Measurements from ENCODE around the gene SLC38A11.

SLC38A11 gene

GRCh38 chr2:164913011-164913410 lies 42.3 kb downstream of the SLC38A11 start:
- TF ChIP-seq CTCF (IDR thresholded peaks at IDR 0.05; ENCODE audit: extremely low read depth, insufficient read depth, missing control alignments): no peak
- DNase-seq (ENCODE audit: low spot score): no peak
- in situ Hi-C loops (cut with MboI; ENCODE audit: low pct_unique_long_range_greater_than_20kb, low sequenced_read_pairs, unreplicated experiment): loop anchor here (25.0 kb wide), 1 partner anchor 176 kb away; no protein-coding TSS in a partner anchor

- in situ Hi-C loops (cut with MboI; ENCODE audit: low pct_unique_long_range_greater_than_20kb, low sequenced_read_pairs, unreplicated experiment): loop anchor here (25.0 kb wide), 1 partner anchor 175 kb away; no protein-coding TSS in a partner anchor
- TF ChIP-seq CTCF (IDR thresholded peaks at IDR 0.05; ENCODE audit: extremely low read depth, insufficient read depth, missing control alignments): no peak
- DNase-seq (ENCODE audit: low spot score): no peak
These were observed 43.5 kb downstream of the SLC38A11 start for GRCh38 chr2:164911832-164912231.

GRCh38 chr2:164910101-164910899 lies 45.0 kb downstream of the SLC38A11 start:
- DNase-seq (ENCODE audit: low spot score): no peak
- in situ Hi-C loops (cut with MboI; ENCODE audit: low pct_unique_long_range_greater_than_20kb, low sequenced_read_pairs, unreplicated experiment): loop anchor here (25.0 kb wide), 1 partner anchor 173 kb away; no protein-coding TSS in a partner anchor
- no peak for TF ChIP-seq CTCF (IDR thresholded peaks at IDR 0.05; ENCODE audit: extremely low read depth, insufficient read depth, missing control alignments)

GRCh38 chr2:164906947-164907346 lies 48.4 kb downstream of the SLC38A11 start:
- TF ChIP-seq CTCF (IDR thresholded peaks at IDR 0.05; ENCODE audit: extremely low read depth, insufficient read depth, missing control alignments): no peak
- in situ Hi-C loops (cut with MboI; ENCODE audit: low pct_unique_long_range_greater_than_20kb, low sequenced_read_pairs, unreplicated experiment): loop anchor here (25.0 kb wide), 1 partner anchor 170 kb away; no protein-coding TSS in a partner anchor
- DNase-seq (ENCODE audit: low spot score): no peak

GRCh38 chr2:164905307-164905706 lies 50.0 kb downstream of the SLC38A11 start:
- no peak for TF ChIP-seq CTCF (IDR thresholded peaks at IDR 0.05; ENCODE audit: extremely low read depth, insufficient read depth, missing control alignments)
- DNase-seq (ENCODE audit: low spot score): no peak
- in situ Hi-C loops (cut with MboI; ENCODE audit: low pct_unique_long_range_greater_than_20kb, low sequenced_read_pairs, unreplicated experiment): loop anchor here (25.0 kb wide), 1 partner anchor 168 kb away; no protein-coding TSS in a partner anchor

- no peak for DNase-seq (ENCODE audit: low spot score)
- TF ChIP-seq CTCF (IDR thresholded peaks at IDR 0.05; ENCODE audit: extremely low read depth, insufficient read depth, missing control alignments): no peak
- in situ Hi-C loops (cut with MboI; ENCODE audit: low pct_unique_long_range_greater_than_20kb, low sequenced_read_pairs, unreplicated experiment): loop anchor here (25.0 kb wide), 1 partner anchor 167 kb away; no protein-coding TSS in a partner anchor
These were observed 51.4 kb downstream of the SLC38A11 start for GRCh38 chr2:164903951-164904350.
